ENCODE measurements around the gene FAM193B.

Gene FAM193B

GRCh38 chr5:177470759-177471536 lies 83.4 kb downstream of the FAM193B start:
- H3K4me3 ChIP-seq (ENCODE audit: low read depth, low read length), result peak overlapping the region; percentile 83
- DNase-seq (ENCODE audit: low read depth), result peak; percentile 84

More at GRCh38 chr5:177470759-177471536, 83.4 kb downstream of the FAM193B start:
- TF ChIP-seq CTCF (conservative IDR thresholded peaks at IDR 0.05; ENCODE audit: low read depth, low read length), result peak; percentile 48

Measured in choroid plexus epithelial cell (primary cell).